Stimulated activated CD8-positive, alpha-beta memory T cell treated with anti-CD3 and anti-CD28 coated beads, Interleukin-2, amount 100 ng/mL, for 48 hours (primary cell): Measurements from ENCODE around the gene TXN2.
"Not testable (repeated sequence)": the region's sequence is repeated elsewhere in the genome, so short reads cannot be mapped to it uniquely, and the experiment has no call there.

Experiments used
- DNase-seq, 2 donors: peaks; one replicate each; pipeline ENCODE4 v3.0.0-alpha.2; 2020; ENCODE audit warnings: low read depth in 2 of 2

TXN2 gene

GRCh38 chr22:36431977-36432376 is 49.5 kb downstream of the TXN2 start:
- DNase-seq: no peak

DNA sequence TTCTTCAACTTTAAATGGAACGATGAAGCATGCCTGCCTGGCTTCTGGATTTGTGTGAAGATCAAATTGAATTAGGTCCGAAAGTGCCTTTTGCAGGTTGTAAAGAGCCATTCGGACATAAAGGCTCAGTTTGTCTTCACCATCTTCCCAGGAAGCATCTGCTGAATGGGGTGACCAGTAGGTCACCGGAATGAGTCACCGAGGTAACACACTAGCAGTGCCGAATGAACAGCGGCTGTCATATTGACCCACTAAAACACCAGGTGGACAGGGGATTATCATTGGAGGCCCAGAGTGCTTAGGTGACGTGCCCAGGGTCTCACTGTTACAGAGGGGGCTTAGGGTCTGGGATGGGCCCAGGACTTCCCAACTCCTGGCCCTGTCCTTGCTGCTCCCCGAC is 50.6 kb downstream of the TXN2 start:
- no peak for DNase-seq

- DNase-seq: not testable (repeated sequence)
Measured at GRCh38 chr22:36427952-36428351, 53.5 kb downstream of the TXN2 start.

DNA sequence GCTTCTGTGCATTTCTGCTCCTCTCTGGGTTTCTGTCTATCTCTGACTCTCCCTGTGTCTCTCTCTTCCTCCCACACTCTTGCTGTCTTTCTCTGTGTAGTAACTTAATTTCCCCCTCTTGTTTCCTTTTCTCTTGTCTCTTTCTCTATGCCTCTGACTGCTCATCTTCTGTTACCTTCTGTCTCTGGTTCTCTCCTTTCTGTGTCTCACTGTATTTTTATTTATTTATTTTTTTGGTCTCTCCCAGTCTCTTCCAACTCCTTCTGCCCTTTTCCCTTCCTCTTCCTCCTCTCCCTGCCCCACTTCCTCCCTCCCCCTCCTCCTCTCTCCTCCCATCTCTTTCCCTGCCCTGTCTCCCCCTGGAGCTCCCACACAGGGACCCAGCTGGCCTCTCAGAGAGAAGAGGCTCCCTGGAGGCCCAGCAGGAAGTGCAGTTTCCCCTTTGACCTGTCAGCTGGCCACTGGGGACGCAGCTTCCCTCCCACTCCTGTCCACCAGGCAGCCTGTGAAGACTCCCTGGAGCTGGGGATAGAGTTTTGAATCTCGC is 55.4 kb downstream of the TXN2 start:
- no peak for DNase-seq

DNA sequence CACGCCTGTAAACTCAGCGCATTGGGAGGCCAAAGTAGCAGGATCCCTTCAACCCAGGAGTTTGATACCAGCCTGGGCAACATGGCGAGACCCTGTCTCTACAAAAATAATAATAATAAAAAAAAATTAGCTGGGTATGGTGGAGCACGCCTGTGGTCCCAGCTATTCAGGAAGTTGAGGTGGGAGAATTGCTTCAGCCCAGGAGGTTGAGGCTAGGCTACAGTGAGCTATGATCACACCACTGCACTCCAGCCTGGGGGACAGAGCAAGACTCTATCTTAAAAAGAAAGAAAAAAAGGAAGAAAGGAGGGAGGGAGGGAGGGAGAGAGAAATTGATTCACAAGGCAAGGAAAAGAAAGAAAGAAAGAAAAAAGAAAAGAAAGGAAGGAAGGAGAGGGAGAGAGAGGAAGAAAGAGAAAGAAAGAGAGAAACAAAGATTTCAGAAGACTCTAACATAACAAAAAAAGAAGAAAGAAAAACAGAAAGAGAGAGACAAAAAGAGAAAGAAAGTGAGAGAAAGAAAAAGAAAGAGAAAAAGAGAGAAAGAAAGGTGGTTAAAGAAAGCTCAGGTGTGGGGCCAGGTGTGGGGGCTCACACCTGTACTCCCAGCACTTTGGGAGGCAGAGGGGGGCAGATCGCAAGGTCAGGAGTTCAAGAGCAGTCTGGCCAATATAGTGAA is 56.4 kb downstream of the TXN2 start:
- DNase-seq: no peak

DNA sequence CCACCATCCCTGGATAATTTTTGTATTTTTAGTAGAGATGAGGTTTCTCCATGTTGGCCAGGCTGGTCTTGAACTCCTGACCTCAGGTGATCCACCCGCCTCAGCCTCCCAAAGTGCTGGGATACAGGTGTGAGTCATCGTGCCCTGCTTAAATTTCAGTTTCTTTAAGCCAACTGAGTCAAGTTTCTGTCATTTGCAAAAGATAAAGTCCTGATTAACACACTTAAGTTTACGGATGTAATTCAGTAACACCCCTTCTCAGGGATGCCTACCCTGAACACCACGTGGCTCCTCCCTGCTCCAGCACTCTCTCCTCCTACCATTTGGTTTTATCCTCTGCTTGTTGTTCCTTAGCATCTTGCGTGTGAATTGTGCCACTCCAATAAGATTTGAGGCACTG is 57.0 kb downstream of the TXN2 start:
- DNase-seq: not testable (repeated sequence)

DNA sequence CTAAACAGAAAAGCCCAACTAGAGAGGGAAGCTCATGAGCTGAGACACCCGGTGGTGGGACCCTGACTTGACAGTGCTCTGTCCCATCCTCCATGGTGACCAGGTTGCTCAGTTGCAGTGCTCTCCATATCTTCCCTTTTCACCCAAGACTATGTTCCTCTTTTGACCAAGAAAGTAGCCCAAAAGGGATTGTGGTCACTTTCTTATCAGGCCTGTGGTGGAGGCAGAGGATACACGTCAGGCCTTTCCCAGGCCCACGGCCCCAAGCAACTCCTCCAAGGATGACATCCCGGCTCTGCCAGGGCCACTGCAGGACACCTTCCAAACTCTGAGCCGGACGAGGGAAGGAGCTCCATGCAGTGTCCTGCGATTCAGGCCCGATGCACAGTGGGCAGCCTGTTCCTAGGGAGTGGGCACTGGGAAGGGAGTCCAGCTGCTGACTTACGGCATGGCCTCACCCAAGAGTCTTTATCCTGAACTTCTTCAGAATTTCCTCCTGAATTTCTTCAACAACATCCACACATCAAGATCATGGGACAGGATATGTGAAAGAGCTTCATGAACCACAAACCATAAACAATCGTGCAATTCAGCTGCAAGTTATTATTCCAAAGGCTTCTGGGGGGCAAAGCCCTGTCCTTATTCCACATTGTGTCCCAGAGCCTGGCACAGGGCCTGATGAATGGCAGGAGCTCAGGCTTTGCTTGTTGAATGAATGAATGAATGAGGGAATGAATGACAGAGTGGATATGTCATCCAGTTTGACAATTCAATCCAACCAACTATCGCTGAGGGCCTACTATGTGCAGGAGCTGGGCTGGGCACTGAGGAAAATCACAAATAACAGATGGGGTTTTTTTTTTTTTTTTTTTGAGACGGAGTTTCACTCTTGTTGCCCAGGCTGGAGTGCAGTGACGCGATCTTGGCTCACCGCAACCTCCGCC is 57.7 kb downstream of the TXN2 start:
- DNase-seq: no peak

DNA sequence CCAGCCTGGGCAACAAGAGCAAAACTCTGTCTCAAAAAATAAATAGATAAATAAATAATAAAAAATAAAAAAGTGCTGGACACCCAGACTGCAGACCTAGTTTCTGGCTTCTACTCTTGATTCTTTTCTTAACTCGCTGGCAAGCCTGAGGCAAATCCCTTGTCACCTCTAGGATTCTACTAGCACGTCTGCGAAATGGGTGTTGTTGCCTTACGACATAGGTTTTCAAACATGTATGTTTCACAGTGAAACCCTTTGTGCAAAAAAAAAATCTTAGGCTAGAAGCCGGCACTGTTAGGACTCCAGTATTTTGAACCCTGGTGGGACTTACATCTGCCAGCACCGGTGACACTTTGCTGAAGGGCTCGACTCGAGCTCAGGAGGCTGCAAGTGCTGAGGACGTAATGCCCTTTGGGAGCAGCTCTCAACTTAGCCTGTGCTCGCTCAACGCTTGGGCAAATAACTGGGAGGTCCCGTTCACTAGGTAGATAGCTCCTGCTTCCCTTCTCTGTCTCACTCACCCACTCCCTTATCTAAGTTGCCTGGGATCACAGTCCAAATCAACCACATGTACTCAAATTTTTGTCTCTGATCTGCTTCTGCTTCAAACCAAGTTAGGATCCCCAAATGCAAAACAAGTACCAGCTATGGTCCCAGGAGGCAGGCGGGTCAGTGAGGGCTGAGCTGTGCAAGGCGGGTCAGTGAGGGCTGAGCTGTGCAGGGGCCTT is 59.0 kb downstream of the TXN2 start:
- no peak for DNase-seq

- no peak for DNase-seq
Measured at GRCh38 chr22:36419912-36420882, 61.2 kb downstream of the TXN2 start.

- DNase-seq: no peak
Measured at GRCh38 chr22:36419177-36419911, 62.1 kb downstream of the TXN2 start.

GRCh38 chr22:36417281-36417686 is 64.2 kb downstream of the TXN2 start:
- no peak for DNase-seq
